ENCODE measurements around the gene DDX55. TPM values are rescaled to one million over a fixed set of nuclear protein-coding genes. Genes with fewer than 3 reads are reported as not detected.

Gene DDX55
- total and polyA plus RNA-seq, 2 of the 13 experiments (the other 11 are each of a cell fraction or from before 2014, with no cell fraction given), result 22.2 to 37.0 TPM

GRCh38 chr12:123595729-123596128, 6.2 kb upstream of the DDX55 start (continued):
- TF ChIP-seq CBX2 (IDR thresholded peaks at IDR 0.05; ENCODE audit: low read depth, low read length), result no peak
- TF ChIP-seq CBX2 (CRISPR knock-in tag; IDR thresholded peaks at IDR 0.05; ENCODE audit: low read depth), result no peak
- TF ChIP-seq MLXIP (CRISPR knock-in tag; IDR thresholded peaks at IDR 0.05; ENCODE audit: borderline replicate concordance), result no peak
- no peak for TF ChIP-seq SRSF1 (optimal IDR thresholded peaks at IDR 0.05; ENCODE audit: low read depth, low read length)
- no peak for TF ChIP-seq BRD4 (CRISPR knock-in tag; IDR thresholded peaks at IDR 0.05)
- TF ChIP-seq ZNF251 (CRISPR knock-in tag; IDR thresholded peaks at IDR 0.05), result no peak
- peak; percentile 55; the same call in 1 of the 2 replicates for TF ChIP-seq DPF2 (CRISPR knock-in tag; IDR thresholded peaks at IDR 0.05; ENCODE audit: borderline replicate concordance, low read depth)
- TF ChIP-seq ARNTL (CRISPR knock-in tag; IDR thresholded peaks at IDR 0.05), result no peak
- TF ChIP-seq THAP8 (CRISPR knock-in tag; IDR thresholded peaks at IDR 0.05; ENCODE audit: borderline replicate concordance), result no peak
- 0 out of 2 replicates have a peak, but pooled peaks have one; percentile 47 for TF ChIP-seq ADNP (CRISPR knock-in tag; IDR thresholded peaks at IDR 0.05)
- TF ChIP-seq U2AF1 (optimal IDR thresholded peaks at IDR 0.05; ENCODE audit: low read depth, low read length), result no peak
- TF ChIP-seq ZNF296 (CRISPR knock-in tag; conservative IDR thresholded peaks at IDR 0.05), result no peak
- TF ChIP-seq AGO2 (optimal IDR thresholded peaks at IDR 0.05; ENCODE audit: low read depth, low read length), result no peak
- no peak for TF ChIP-seq TAF15 (IDR thresholded peaks at IDR 0.05; ENCODE audit: low read depth, low read length, poor library complexity, severe bottlenecking)
- no peak for TF ChIP-seq BHLHE40 (IDR thresholded peaks at IDR 0.05; ENCODE audit: low read length)
- TF ChIP-seq ZNF850 (CRISPR knock-in tag; conservative IDR thresholded peaks at IDR 0.05), result no peak
- peak; percentile 82; the same call in 1 of the 2 replicates for TF ChIP-seq TBX3 (IDR thresholded peaks at IDR 0.05; ENCODE audit: borderline replicate concordance)
- no peak for TF ChIP-seq SP2 (CRISPR knock-in tag; IDR thresholded peaks at IDR 0.05)
- TF ChIP-seq ZNF20 (CRISPR knock-in tag; IDR thresholded peaks at IDR 0.05), result no peak
- TF ChIP-seq LCORL (IDR thresholded peaks at IDR 0.05), result no peak
- no peak; the same call in 1 of the 2 replicates for TF ChIP-seq LCORL (CRISPR knock-in tag; IDR thresholded peaks at IDR 0.05)
- no peak for TF ChIP-seq YEATS2 (CRISPR knock-in tag; IDR thresholded peaks at IDR 0.05; ENCODE audit: borderline replicate concordance)
- TF ChIP-seq ZNF709 (CRISPR knock-in tag; IDR thresholded peaks at IDR 0.05), result no peak
- no peak for TF ChIP-seq ZZZ3 (CRISPR knock-in tag; IDR thresholded peaks at IDR 0.05; ENCODE audit: borderline replicate concordance)
- TF ChIP-seq MTERF4 (CRISPR knock-in tag; IDR thresholded peaks at IDR 0.05), result no peak
- no peak for TF ChIP-seq CAMTA2 (CRISPR knock-in tag; IDR thresholded peaks at IDR 0.05; ENCODE audit: borderline replicate concordance)
- TF ChIP-seq ZNF761 (CRISPR knock-in tag; conservative IDR thresholded peaks at IDR 0.05), result no peak
- no peak for TF ChIP-seq ZNF784 (CRISPR knock-in tag; IDR thresholded peaks at IDR 0.05; ENCODE audit: borderline replicate concordance)

Measured in HepG2 (cell line).